Measurements from ENCODE around the gene CHD1L. TPM values are rescaled to one million over a fixed set of nuclear protein-coding genes. Genes with fewer than 3 reads are reported as not detected.

CHD1L gene
- total and polyA plus RNA-seq, 2 of the 4 experiments (the other 2 are of a cell fraction) = 31.2 to 47.5 TPM

DNA sequence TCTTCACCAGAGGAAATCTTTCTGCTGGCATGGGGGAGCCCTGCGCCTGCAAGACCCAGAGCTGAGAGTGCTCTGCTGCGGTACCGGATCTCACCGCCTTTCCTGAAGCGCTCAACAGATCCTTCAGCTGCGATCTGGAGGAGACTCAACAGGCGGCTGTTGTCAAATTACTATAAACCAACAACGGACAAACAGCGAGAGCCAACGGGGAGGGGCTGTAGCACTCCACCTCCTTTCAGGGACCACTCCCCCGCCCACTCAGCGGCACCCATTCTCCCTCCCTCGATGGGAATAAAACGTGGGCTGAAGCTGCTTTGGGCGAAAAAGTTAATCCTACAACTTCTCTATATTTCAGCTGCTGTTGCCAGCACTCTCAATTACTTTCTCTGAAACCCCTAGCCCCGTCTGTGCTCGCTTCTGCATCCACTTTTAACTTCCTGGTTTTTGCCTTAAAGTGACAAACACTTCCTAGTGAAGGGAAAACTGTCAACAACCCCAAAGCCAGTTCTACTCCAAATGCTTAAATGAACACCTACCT is 17.2 kb upstream of the CHD1L start, which contains the start of gene FMO5:
FMO5 (minus strand) TSS at position 147 of the 538 bp plus-strand sequence. CDS start 310 bp downstream, outside the sequence.
- peak within 1 kb of the TSS; percentile 84 for H2AK9ac ChIP-seq (replicated peaks; ENCODE audit: low read depth, low read length, poor library complexity)
- H2BK20ac ChIP-seq (ENCODE audit: low read depth, low read length) = peak within 1 kb of the TSS; percentile 20; the same call in 1 of the 2 replicates
- peak within 1 kb of the TSS; percentile 34; the same call in 2 of the 3 replicates for H2BK15ac ChIP-seq (ENCODE audit: low read depth, low read length)
- peaks cover 2% of the 10 kb centered on the region; the same call in 1 of the 2 replicates for H3K4me1 ChIP-seq (ENCODE audit: control insufficient read depth, insufficient read depth, low read length)
- H2AFZ ChIP-seq (replicated peaks; ENCODE audit: low read length, poor library complexity) = peak within 1 kb of the TSS; percentile 97
- H3K79me1 ChIP-seq (ENCODE audit: low read depth in 1 of 2, low read length in 2 of 2) = no peaks in the 10 kb centered on the region
- H3K4me3 ChIP-seq (ENCODE audit: insufficient read depth, low read depth, low read length) = peak within 1 kb of the TSS; percentile 92
- peak within 1 kb of the TSS; percentile 66 for H4K91ac ChIP-seq (ENCODE audit: insufficient read depth, low read depth, low read length)
- no peak within 1 kb of the TSS for H2AK5ac ChIP-seq (ENCODE audit: low read depth, low read length)
- no peaks in the 10 kb centered on the region for H3K9me1 ChIP-seq (ENCODE audit: insufficient read depth, low read length)
- H3K14ac ChIP-seq (replicated peaks; ENCODE audit: low read depth, low read length) = peak within 1 kb of the TSS; percentile 81; the same call in 1 of the 2 replicates
- peak within 1 kb of the TSS; percentile 45; the same call in 1 of the 2 replicates for H3K23ac ChIP-seq (ENCODE audit: low read depth, low read length)
- no peaks in the 10 kb centered on the region; the same call in 1 of the 2 replicates for H3K27me3 ChIP-seq (ENCODE audit: control insufficient read depth, insufficient read depth, low read length)
- peak within 1 kb of the TSS; percentile 75 for H4K5ac ChIP-seq (ENCODE audit: low read depth, low read length)
- H3K18ac ChIP-seq (ENCODE audit: low read depth, low read length) = peak within 1 kb of the TSS; percentile 61
- TF ChIP-seq RFX5 (IDR thresholded peaks at IDR 0.05; ENCODE audit: low read depth, low read length) (no peak), BHLHE40 (IDR thresholded peaks at IDR 0.05; ENCODE audit: low read depth, low read length) (no peak), RCOR1 (IDR thresholded peaks at IDR 0.05; ENCODE audit: insufficient replicate concordance, low read length) (no peak), FOS (IDR thresholded peaks at IDR 0.05; ENCODE audit: low read depth, low read length) (no peak)
- TF ChIP-seq, protein P1, sequence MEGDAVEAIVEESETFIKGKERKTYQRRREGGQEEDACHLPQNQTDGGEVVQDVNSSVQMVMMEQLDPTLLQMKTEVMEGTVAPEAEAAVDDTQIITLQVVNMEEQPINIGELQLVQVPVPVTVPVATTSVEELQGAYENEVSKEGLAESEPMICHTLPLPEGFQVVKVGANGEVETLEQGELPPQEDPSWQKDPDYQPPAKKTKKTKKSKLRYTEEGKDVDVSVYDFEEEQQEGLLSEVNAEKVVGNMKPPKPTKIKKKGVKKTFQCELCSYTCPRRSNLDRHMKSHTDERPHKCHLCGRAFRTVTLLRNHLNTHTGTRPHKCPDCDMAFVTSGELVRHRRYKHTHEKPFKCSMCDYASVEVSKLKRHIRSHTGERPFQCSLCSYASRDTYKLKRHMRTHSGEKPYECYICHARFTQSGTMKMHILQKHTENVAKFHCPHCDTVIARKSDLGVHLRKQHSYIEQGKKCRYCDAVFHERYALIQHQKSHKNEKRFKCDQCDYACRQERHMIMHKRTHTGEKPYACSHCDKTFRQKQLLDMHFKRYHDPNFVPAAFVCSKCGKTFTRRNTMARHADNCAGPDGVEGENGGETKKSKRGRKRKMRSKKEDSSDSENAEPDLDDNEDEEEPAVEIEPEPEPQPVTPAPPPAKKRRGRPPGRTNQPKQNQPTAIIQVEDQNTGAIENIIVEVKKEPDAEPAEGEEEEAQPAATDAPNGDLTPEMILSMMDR (conservative IDR thresholded peaks at IDR 0.05; ENCODE audit: low read depth, low read length) = 0 out of 2 replicates have a peak, but pooled peaks have one; percentile 6
- TF ChIP-seq, protein P2, sequence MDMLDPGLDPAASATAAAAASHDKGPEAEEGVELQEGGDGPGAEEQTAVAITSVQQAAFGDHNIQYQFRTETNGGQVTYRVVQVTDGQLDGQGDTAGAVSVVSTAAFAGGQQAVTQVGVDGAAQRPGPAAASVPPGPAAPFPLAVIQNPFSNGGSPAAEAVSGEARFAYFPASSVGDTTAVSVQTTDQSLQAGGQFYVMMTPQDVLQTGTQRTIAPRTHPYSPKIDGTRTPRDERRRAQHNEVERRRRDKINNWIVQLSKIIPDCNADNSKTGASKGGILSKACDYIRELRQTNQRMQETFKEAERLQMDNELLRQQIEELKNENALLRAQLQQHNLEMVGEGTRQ (IDR thresholded peaks at IDR 0.05; ENCODE audit: low read depth, low read length) = no peak
- H3K56ac ChIP-seq (ENCODE audit: extremely low read depth, insufficient read depth, low read length) = peak within 1 kb of the TSS; percentile 79; the same call in 1 of the 2 replicates
- intact Hi-C loops (cut with micrococcal nuclease) (loop anchor here (5.0 kb wide), 1 partner anchor 53 kb away; the partner anchor contains the start of gene PRKAB2), dilution Hi-C loops (cut with HindIII; ENCODE audit: low sequenced_read_pairs, unreplicated experiment) (no loop called here), in situ Hi-C loops (cut with MboI; ENCODE audit: low sequenced_read_pairs) (no loop called here)
- no peaks in the 10 kb centered on the region for H4K20me1 ChIP-seq (ENCODE audit: insufficient read depth, low read length)
- 4% methylated on average over 9 of the region's 17 CpGs; no CpG with 5 or more reads in 1 of the 2 experiments for WGBS, 2 experiments (ENCODE audit: extremely low coverage in 2 of 2, insufficient read length in 1 of 2)
- peak within 1 kb of the TSS; percentile 82 to 89 for H4K8ac ChIP-seq (ENCODE audit: low read depth in 2 of 2, low read length in 2 of 2)
- POLR2A ChIA-PET (ENCODE audit: unreplicated experiment) = no interaction called here
- peak within 1 kb of the TSS; percentile 67 for H3K9ac ChIP-seq (ENCODE audit: low read depth, low read length)
- CTCF ChIA-PET = interaction anchor here (1.0 to 1.2 kb wide), 3 partner anchors 12 to 18 kb away, joined by 3 to 5 read pairs (median 3); no protein-coding TSS in a partner anchor
- ATAC-seq (ENCODE audit: low read depth) = peak; percentile 95
- peak within 1 kb of the TSS; percentile 69; the same call in 1 of the 2 replicates for H3K4ac ChIP-seq (ENCODE audit: low read depth, low read length)
- H3K27ac ChIP-seq (ENCODE audit: insufficient read depth, low read length) = peak within 1 kb of the TSS; percentile 75; the same call in 1 of the 2 replicates
- DNase-seq = peak; percentile 57
- BruUV-seq (replicated peaks) = no TSS peak
- peak within 1 kb of the TSS; percentile 77 for H3K4me2 ChIP-seq (ENCODE audit: low read depth, low read length)
- H2BK120ac ChIP-seq (ENCODE audit: low read depth, low read length) = peak within 1 kb of the TSS; percentile 47; the same call in 1 of the 2 replicates
- H3K9me3 ChIP-seq (ENCODE audit: control insufficient read depth, insufficient read depth, low read length) = no peaks in the 10 kb centered on the region
- no peak within 1 kb of the TSS for H2BK5ac ChIP-seq (ENCODE audit: low read depth, low read length, poor library complexity, severe bottlenecking)
- H3K36me3 ChIP-seq (ENCODE audit: control insufficient read depth, insufficient read depth, low read length) = no peaks in the 10 kb centered on the region

All from IMR-90 (cell line).